B cell (primary cell): ENCODE results near the gene BTBD6. TPM values are rescaled to one million over a fixed set of nuclear protein-coding genes. Genes with fewer than 3 reads are reported as not detected.

Experiments
- ATAC-seq: fragments of 200-7000 bp; cut with Tn5 transposase; one replicate; pipeline ENCODE4 v1.10.0; 2021; ENCODE audit warnings: low read depth, mild to moderate bottlenecking, moderate number of reproducible peaks, moderate library complexity
- CTCF ChIA-PET: fragments of 350-600 bp; sonication (Branson Sonifier 250); formaldehyde crosslinking; loops from one replicate; lab custom pipeline; 2021; ENCODE audit warnings: antibody characterized with exemption, inconsistent platforms; lab: Charles Lee
- POLR2A ChIA-PET: fragments of 350-600 bp; sonication (Branson Sonifier 250); formaldehyde crosslinking; loops from one replicate; lab custom pipeline; 2021; ENCODE audit warnings: antibody characterized with exemption; lab: Charles Lee
- DNase-seq: peaks from one replicate; pipeline ENCODE4 v3.0.0; 2013
- H2AFZ ChIP-seq: 2 replicates; pipeline ENCODE4 v1.6.1; 2012; ENCODE audit warnings: mild to moderate bottlenecking, low read depth, low read length; ENCODE audit not compliant: insufficient read depth, poor library complexity, severe bottlenecking
- H3K27ac ChIP-seq, 2 donors: 1 replicate in 1 of 2; 2 replicates in 1 of 2; pipeline ENCODE4 v1.5.1; 2012 to 2013; ENCODE audit warnings: low read length in 2 of 2, mild to moderate bottlenecking in 2 of 2, moderate library complexity in 1 of 2
- H3K27me3 ChIP-seq, 4 experiments: fragments of 200-600 bp in 1 of 4; sonication (generic) in 1 of 4; replicated peaks in 1 of 4; 1 replicate in 2 of 4; 2 replicates in 2 of 4; pipeline versions ENCODE4 v1.6.1 to v1.7.0; 2013 to 2016; ENCODE audit warnings: low read length in 3 of 4, mild to moderate bottlenecking in 2 of 4, mixed read lengths in 1 of 4, moderate library complexity in 1 of 4; ENCODE audit not compliant: insufficient read depth in 4 of 4, control insufficient read depth in 3 of 4; ENCODE audit errors: control extremely low read depth in 1 of 4
- H3K36me3 ChIP-seq, 2 experiments: replicated peaks in 1 of 2; 1 replicate in 1 of 2; 2 replicates in 1 of 2; pipeline versions ENCODE4 v1.6.1 to v1.7.1; 2013; ENCODE audit warnings: low read length in 1 of 2; ENCODE audit not compliant: insufficient read depth in 2 of 2, control insufficient read depth in 1 of 2; ENCODE audit errors: control extremely low read depth in 1 of 2, extremely low read depth in 1 of 2
- H3K4me1 ChIP-seq, 2 donors: fragments of 200-600 bp in 1 of 2; sonication (generic) in 1 of 2; 1 replicate in 1 of 2; 2 replicates in 1 of 2; pipeline versions ENCODE4 v1.5.1 to v1.6.1; 2013 to 2017; ENCODE audit warnings: low read length in 2 of 2; ENCODE audit not compliant: control insufficient read depth in 2 of 2, insufficient read depth in 2 of 2
- H3K4me2 ChIP-seq: replicated peaks from 2 replicates; pipeline ENCODE3; 2012; ENCODE audit warnings: mild to moderate bottlenecking, low read depth, low read length; ENCODE audit not compliant: poor library complexity, severe bottlenecking
- H3K4me3 ChIP-seq, 5 experiments: fragments of 200-600 bp in 1 of 5; sonication (generic) in 1 of 5; 1 replicate in 3 of 5; 2 replicates in 2 of 5; pipeline versions ENCODE4 v1.5.1 to v1.7.0; 2011 to 2016; ENCODE audit warnings: low read length in 4 of 5, mild to moderate bottlenecking in 4 of 5, low read depth in 2 of 5, control low read depth in 1 of 5, moderate library complexity in 1 of 5; ENCODE audit not compliant: insufficient read depth in 1 of 5; ENCODE audit errors: control extremely low read depth in 1 of 5, extremely low read depth in 1 of 5
- H3K79me2 ChIP-seq: fragments of 200-600 bp; sonication (generic); one replicate; pipeline ENCODE4 v1.6.0; 2016; ENCODE audit warnings: low read length; ENCODE audit not compliant: control insufficient read depth, insufficient read depth
- H3K9ac ChIP-seq: fragments of 200-600 bp; sonication (generic); 2 replicates; pipeline ENCODE4 v1.6.1; 2017; ENCODE audit warnings: mild to moderate bottlenecking, low read length, moderate library complexity
- H3K9me3 ChIP-seq, 3 donors: one replicate each; pipeline versions ENCODE4 v1.6.1 to v1.7.1; 2013; ENCODE audit warnings: low read length in 2 of 3; ENCODE audit not compliant: control insufficient read depth in 2 of 3, insufficient read depth in 1 of 3; ENCODE audit errors: control extremely low read depth in 1 of 3
- H4K20me1 ChIP-seq: 2 replicates; pipeline ENCODE4 v1.6.0; 2012; ENCODE audit warnings: mild to moderate bottlenecking, low read length; ENCODE audit not compliant: insufficient read depth, control insufficient read depth, poor library complexity, severe bottlenecking
- H3K27ac Mint-ChIP-seq: one replicate; pipeline ENCODE4 v1.8.0; 2021; ENCODE audit warnings: mixed read lengths
- H3K27me3 Mint-ChIP-seq: one replicate; pipeline ENCODE4 v1.8.0; 2021; ENCODE audit warnings: mixed read lengths
- H3K4me1 Mint-ChIP-seq: one replicate; pipeline ENCODE4 v1.8.0; 2021; ENCODE audit warnings: mixed read lengths
- H3K4me3 Mint-ChIP-seq: one replicate; pipeline ENCODE4 v1.8.0; 2021; ENCODE audit warnings: mixed read lengths
- H3K9me3 Mint-ChIP-seq: one replicate; pipeline ENCODE4 v1.8.0; 2022; ENCODE audit warnings: mixed read lengths; ENCODE audit not compliant: insufficient read depth
- CTCF ChIP-seq: fragments of 200-600 bp; IDR thresholded peaks from one replicate; pipeline ENCODE4 v1.8.0; 2022; ENCODE audit warnings: antibody characterized with exemption, mild to moderate bottlenecking
- EZH2 ChIP-seq: IDR thresholded peaks from 2 replicates; pipeline ENCODE4 v1.6.1; 2012; ENCODE audit warnings: borderline replicate concordance, low read depth, mild to moderate bottlenecking, moderate library complexity, low read length; ENCODE audit not compliant: insufficient read depth, poor library complexity, severe bottlenecking
- WGBS: methylation state at CpG from one replicate; pipeline ENCODE4 v1.1.5; 2013; ENCODE audit warnings: missing lambda C conversion rate; ENCODE audit not compliant: insufficient coverage; 5-methylcytosine and 5-hydroxymethylcytosine counted together
- intact Hi-C: fragments of 100-400 bp; cut with micrococcal nuclease; formaldehyde crosslinking; loops from one replicate; pipeline ENCODE4 v1.10.0; 2022
- polyA plus RNA-seq: library from polyadenylated mRNA; depleted of rRNA; stranded (reverse); fragments of >200 nt; gene quantifications from 2 replicates; pipeline ENCODE4 v1.2.3, GENCODE V29; 2012
- total RNA-seq, 2 donors: library from RNA; stranded (reverse); fragments of 120-200 nt in 1 of 2; gene quantifications; 1 replicate in 1 of 2; 2 replicates in 1 of 2; pipeline versions ENCODE4 v1.2.3 to v1.2.4, GENCODE V29; 2013 to 2022

Gene BTBD6
- total and polyA plus RNA-seq, 2 donors (not counting 1 experiment from before 2014, with no cell fraction given): 33.4 to 36.1 TPM

- intact Hi-C loops: no loop called here
- Histone ChIP-seq H4K20me1 (peaks cover 7% of the 10 kb centered on the region), H3K4me1 (no peaks in the 10 kb centered on the region), H3K4me2 (no peak overlapping the region), H2AFZ (no peak overlapping the region), H3K4me3 (no peak overlapping the region), H3K36me3 (peaks cover 0 to 11% of the 10 kb centered on the region in 2 experiments), H3K27ac (no peak overlapping the region), H3K79me2 (peaks cover 4% of the 10 kb centered on the region), H3K27me3 (no peaks in the 10 kb centered on the region), H3K9ac (no peak overlapping the region), H3K9me3 (peaks cover 0 to 4% (median 0%) of the 10 kb centered on the region in 3 donors)
- Mint-ChIP-seq H3K27ac (no peak overlapping the region), H3K4me1 (no peaks in the 10 kb centered on the region), H3K4me3 (no peak overlapping the region), H3K27me3 (no peaks in the 10 kb centered on the region), H3K9me3 (no peaks in the 10 kb centered on the region)
- no peak for TF ChIP-seq EZH2
- TF ChIP-seq CTCF: no peak
- no peak for ATAC-seq
- no peak for DNase-seq
- CTCF ChIA-PET: no interaction called here
- POLR2A ChIA-PET: no interaction called here
- 94% methylated on average over 13 of the region's 18 CpGs for WGBS
Observed at GRCh38 chr14:105229099-105229655, 19.2 kb upstream of the BTBD6 start.

GRCh38 chr14:105240811-105241576 is 7.3 kb upstream of the BTBD6 start:
- Histone ChIP-seq H3K4me1 (no peaks in the 10 kb centered on the region), H3K4me3 (no peak overlapping the region), H3K36me3 (peaks cover 0 to 4% of the 10 kb centered on the region in 2 experiments), H3K27me3 (no peaks in the 10 kb centered on the region), H2AFZ (no peak overlapping the region), H3K9me3 (no peaks in the 10 kb centered on the region), H4K20me1 (peaks cover 20% of the 10 kb centered on the region), H3K79me2 (peaks cover 43% of the 10 kb centered on the region), H3K4me2 (no peak overlapping the region), H3K27ac (no peak overlapping the region), H3K9ac (no peak overlapping the region)
- H3K9me3 Mint-ChIP-seq: no peaks in the 10 kb centered on the region
- 96% methylated on average over 27 of the region's 31 CpGs for WGBS
- no peak overlapping the region for H3K4me3 Mint-ChIP-seq
- H3K27ac Mint-ChIP-seq: no peak overlapping the region
- ATAC-seq: no peak
- TF ChIP-seq CTCF (no peak), EZH2 (no peak)
- CTCF ChIA-PET: no interaction called here
- POLR2A ChIA-PET: no interaction called here
- H3K27me3 Mint-ChIP-seq: no peaks in the 10 kb centered on the region
- peaks cover 9% of the 10 kb centered on the region for H3K4me1 Mint-ChIP-seq
- no peak for DNase-seq
- intact Hi-C loops: no loop called here
